ENCODE results near the gene ANO10. TPM values are rescaled to one million over a fixed set of nuclear protein-coding genes. Genes with fewer than 3 reads are reported as not detected.

The ANO10 gene
- total RNA-seq, 1 experiment from 2014 or later, result 9.7 TPM

- Histone ChIP-seq H3K27me3 (replicated peaks; ENCODE audit: insufficient read depth, low read depth, low read length, poor library complexity) (no peaks in the 10 kb centered on the region), H3K36me3 (ENCODE audit: insufficient read depth, low read length, poor library complexity, severe bottlenecking) (no peaks in the 10 kb centered on the region), H3K9me3 (ENCODE audit: low read depth, low read length, poor library complexity, severe bottlenecking) (no peaks in the 10 kb centered on the region), H3K4me1 (ENCODE audit: insufficient read depth, low read length, poor library complexity, severe bottlenecking) (no peaks in the 10 kb centered on the region), H3K4me3 (ENCODE audit: low read depth, low read length, poor library complexity, severe bottlenecking) (no peak overlapping the region), H3K27ac (ENCODE audit: low read depth, low read length, poor library complexity, severe bottlenecking) (no peak overlapping the region)
- DNase-seq (ENCODE audit: low spot score), result no peak
- ChIA-PET CTCF (no interaction called here), POLR2A (ENCODE audit: low non-redundant PET) (no interaction called here)
- TF ChIP-seq, protein P1, sequence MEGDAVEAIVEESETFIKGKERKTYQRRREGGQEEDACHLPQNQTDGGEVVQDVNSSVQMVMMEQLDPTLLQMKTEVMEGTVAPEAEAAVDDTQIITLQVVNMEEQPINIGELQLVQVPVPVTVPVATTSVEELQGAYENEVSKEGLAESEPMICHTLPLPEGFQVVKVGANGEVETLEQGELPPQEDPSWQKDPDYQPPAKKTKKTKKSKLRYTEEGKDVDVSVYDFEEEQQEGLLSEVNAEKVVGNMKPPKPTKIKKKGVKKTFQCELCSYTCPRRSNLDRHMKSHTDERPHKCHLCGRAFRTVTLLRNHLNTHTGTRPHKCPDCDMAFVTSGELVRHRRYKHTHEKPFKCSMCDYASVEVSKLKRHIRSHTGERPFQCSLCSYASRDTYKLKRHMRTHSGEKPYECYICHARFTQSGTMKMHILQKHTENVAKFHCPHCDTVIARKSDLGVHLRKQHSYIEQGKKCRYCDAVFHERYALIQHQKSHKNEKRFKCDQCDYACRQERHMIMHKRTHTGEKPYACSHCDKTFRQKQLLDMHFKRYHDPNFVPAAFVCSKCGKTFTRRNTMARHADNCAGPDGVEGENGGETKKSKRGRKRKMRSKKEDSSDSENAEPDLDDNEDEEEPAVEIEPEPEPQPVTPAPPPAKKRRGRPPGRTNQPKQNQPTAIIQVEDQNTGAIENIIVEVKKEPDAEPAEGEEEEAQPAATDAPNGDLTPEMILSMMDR (conservative IDR thresholded peaks at IDR 0.05; ENCODE audit: low read depth, low read length), result no peak
- no peak for TF ChIP-seq EZH2 (IDR thresholded peaks at IDR 0.05; ENCODE audit: borderline replicate concordance, low read depth, low read length, poor library complexity, severe bottlenecking)
- BruUV-seq (replicated peaks), result no TSS peak
- intact Hi-C loops (cut with micrococcal nuclease; ENCODE audit: unreplicated experiment), result no loop called here
These were observed 19.7 kb upstream of the ANO10 start for GRCh38 chr3:43641306-43642114.

DNA sequence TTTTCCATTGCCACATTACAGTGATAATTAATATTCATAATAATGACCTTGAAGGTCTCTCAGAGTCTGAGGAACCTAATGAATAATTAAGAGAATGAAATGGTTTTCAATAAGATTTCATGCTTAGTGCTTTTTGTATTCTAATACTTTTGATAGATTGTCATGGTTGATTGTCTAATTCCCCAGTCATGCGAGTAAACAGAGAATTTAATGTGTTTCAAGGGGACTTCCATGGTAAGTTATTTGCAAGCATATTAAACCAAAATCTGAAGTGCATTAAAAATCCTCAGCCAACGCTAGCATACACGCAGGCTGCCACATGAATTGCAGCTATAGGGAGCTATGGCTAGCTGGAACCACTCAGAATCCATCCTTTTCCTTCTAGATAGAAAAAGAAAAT, 18.9 kb upstream of the ANO10 start:
- Histone ChIP-seq H3K36me3 (ENCODE audit: insufficient read depth, low read length, poor library complexity, severe bottlenecking) (no peaks in the 10 kb centered on the region), H3K4me3 (ENCODE audit: low read depth, low read length, poor library complexity, severe bottlenecking) (no peak overlapping the region), H3K4me1 (ENCODE audit: insufficient read depth, low read length, poor library complexity, severe bottlenecking) (no peaks in the 10 kb centered on the region), H3K27ac (ENCODE audit: low read depth, low read length, poor library complexity, severe bottlenecking) (no peak overlapping the region), H3K27me3 (replicated peaks; ENCODE audit: insufficient read depth, low read depth, low read length, poor library complexity) (no peaks in the 10 kb centered on the region), H3K9me3 (ENCODE audit: low read depth, low read length, poor library complexity, severe bottlenecking) (no peaks in the 10 kb centered on the region)
- ChIA-PET POLR2A (ENCODE audit: low non-redundant PET) (no interaction called here), CTCF (no interaction called here)
- BruUV-seq (replicated peaks), result no TSS peak
- TF ChIP-seq EZH2 (IDR thresholded peaks at IDR 0.05; ENCODE audit: borderline replicate concordance, low read depth, low read length, poor library complexity, severe bottlenecking), result no peak
- TF ChIP-seq, protein P1 (conservative IDR thresholded peaks at IDR 0.05; ENCODE audit: low read depth, low read length), result no peak
- no peak for DNase-seq (ENCODE audit: low spot score)
- intact Hi-C loops (cut with micrococcal nuclease; ENCODE audit: unreplicated experiment), result no loop called here

- POLR2A ChIA-PET (ENCODE audit: low non-redundant PET), result no interaction called here
- H3K4me3 ChIP-seq (ENCODE audit: low read depth, low read length, poor library complexity, severe bottlenecking), result no peak overlapping the region
- intact Hi-C loops (cut with micrococcal nuclease; ENCODE audit: unreplicated experiment), result no loop called here
- CTCF ChIA-PET, result no interaction called here
- H3K4me1 ChIP-seq (ENCODE audit: insufficient read depth, low read length, poor library complexity, severe bottlenecking), result no peaks in the 10 kb centered on the region
- no peak for TF ChIP-seq EZH2 (IDR thresholded peaks at IDR 0.05; ENCODE audit: borderline replicate concordance, low read depth, low read length, poor library complexity, severe bottlenecking)
- TF ChIP-seq, protein P1 (conservative IDR thresholded peaks at IDR 0.05; ENCODE audit: low read depth, low read length), result no peak
- H3K27me3 ChIP-seq (replicated peaks; ENCODE audit: insufficient read depth, low read depth, low read length, poor library complexity), result no peaks in the 10 kb centered on the region
- no peaks in the 10 kb centered on the region for H3K36me3 ChIP-seq (ENCODE audit: insufficient read depth, low read length, poor library complexity, severe bottlenecking)
- H3K9me3 ChIP-seq (ENCODE audit: low read depth, low read length, poor library complexity, severe bottlenecking), result no peaks in the 10 kb centered on the region
- no peak for DNase-seq (ENCODE audit: low spot score)
- no peak overlapping the region for H3K27ac ChIP-seq (ENCODE audit: low read depth, low read length, poor library complexity, severe bottlenecking)
- no TSS peak for BruUV-seq (replicated peaks)
These were observed 17.0 kb upstream of the ANO10 start for GRCh38 chr3:43638594-43639447.
